H1 (cell line): ENCODE data around the gene CYYR1. TPM values are rescaled to one million over a fixed set of nuclear protein-coding genes. Genes with fewer than 3 reads are reported as not detected.

Source experiments
- CTCF ChIA-PET: fragments of 300-600 bp; sonication (Branson Sonifier 250); formaldehyde crosslinking; loops from one replicate; lab custom pipeline; 2021; ENCODE audit not compliant: partially characterized antibody; lab: Charles Lee
- POLR2A ChIA-PET: fragments of 300-600 bp; sonication (Branson Sonifier 250); formaldehyde crosslinking; loops from one replicate; lab custom pipeline; 2021; ENCODE audit warnings: inconsistent platforms; ENCODE audit not compliant: partially characterized antibody; lab: Charles Lee
- DNase-seq, 2 experiments: peaks; one replicate each; pipeline versions ENCODE4 v3.0.0 to v3.0.0-alpha.2; 2010 to 2022; ENCODE audit warnings: low spot score in 2 of 2, low read depth in 1 of 2, mixed read lengths in 1 of 2
- FAIRE-seq: peaks from 2 replicates; lab custom pipeline; 2011; peaks lifted over from hg19 to GRCh38; lab: Jason Lieb, UNC
- H2AFZ ChIP-seq: 2 replicates; pipeline ENCODE4 v1.8.1; 2012; ENCODE audit warnings: low read length, inconsistent platforms
- H2AK5ac ChIP-seq: 2 replicates; pipeline ENCODE4 v1.6.1; 2013; ENCODE audit warnings: low read depth, low read length
- H2BK120ac ChIP-seq: replicated peaks from 2 replicates; pipeline ENCODE3; 2013; ENCODE audit warnings: low read depth, low read length, inconsistent platforms
- H2BK12ac ChIP-seq: 2 replicates; pipeline ENCODE4 v1.6.1; 2013; ENCODE audit warnings: low read depth, low read length
- H2BK15ac ChIP-seq: 2 replicates; pipeline ENCODE4 v1.6.1; 2013; ENCODE audit warnings: low read length
- H2BK20ac ChIP-seq: 2 replicates; pipeline ENCODE4 v1.6.1; 2013; ENCODE audit warnings: low read length
- H2BK5ac ChIP-seq: 2 replicates; pipeline ENCODE4 v1.6.1; 2013; ENCODE audit warnings: low read depth, low read length
- H3K14ac ChIP-seq: 2 replicates; pipeline ENCODE4 v1.6.1; 2013; ENCODE audit warnings: inconsistent platforms; ENCODE audit not compliant: insufficient read length
- H3K18ac ChIP-seq: 2 replicates; pipeline ENCODE4 v1.6.1; 2013; ENCODE audit warnings: low read length; ENCODE audit errors: extremely low read depth
- H3K23ac ChIP-seq: 2 replicates; pipeline ENCODE4 v1.6.1; 2013; ENCODE audit warnings: inconsistent platforms; ENCODE audit not compliant: insufficient read length
- H3K23me2 ChIP-seq: 2 replicates; pipeline ENCODE4 v1.6.1; 2013; ENCODE audit warnings: low read depth, low read length
- H3K27ac ChIP-seq: 2 replicates; pipeline ENCODE4 v1.6.1; 2011; ENCODE audit warnings: low read depth, low read length, inconsistent platforms
- H3K27me3 ChIP-seq, 4 experiments: replicated peaks in 1 of 4; 1 replicate in 1 of 4; 2 replicates in 3 of 4; pipeline versions ENCODE4 v1.6.1 to v1.8.1; 2011 to 2013; ENCODE audit warnings: low read length in 3 of 4, mild to moderate bottlenecking in 3 of 4, inconsistent platforms in 2 of 4, mixed read lengths in 2 of 4, moderate library complexity in 1 of 4; ENCODE audit not compliant: control insufficient read depth in 3 of 4, insufficient read depth in 3 of 4; ENCODE audit errors: extremely low read depth in 1 of 4
- H3K36me3 ChIP-seq, 4 experiments: 2 replicates each; pipeline versions ENCODE4 v1.6.1 to v1.8.1; 2011 to 2013; ENCODE audit warnings: mild to moderate bottlenecking in 4 of 4, low read length in 3 of 4, moderate library complexity in 2 of 4, control low read depth in 1 of 4, inconsistent platforms in 1 of 4; ENCODE audit not compliant: insufficient read depth in 4 of 4, control insufficient read depth in 2 of 4
- H3K4ac ChIP-seq: replicated peaks from 2 replicates; pipeline ENCODE3; 2013; ENCODE audit warnings: low read length, low read depth, mixed read lengths, inconsistent platforms; ENCODE audit not compliant: insufficient read length
- H3K4me1 ChIP-seq, 4 experiments: replicated peaks in 1 of 4; 1 replicate in 1 of 4; 2 replicates in 3 of 4; pipeline versions ENCODE4 v1.6.1 to v1.8.1; 2011 to 2013; ENCODE audit warnings: low read length in 3 of 4, inconsistent platforms in 2 of 4, mixed read lengths in 1 of 4; ENCODE audit not compliant: insufficient read depth in 4 of 4, control insufficient read depth in 3 of 4
- H3K4me2 ChIP-seq, 2 experiments: 2 replicates each; pipeline versions ENCODE4 v1.6.1 to v1.8.1; 2011 to 2013; ENCODE audit warnings: low read depth in 2 of 2, low read length in 2 of 2, control low read depth in 1 of 2, inconsistent platforms in 1 of 2, mild to moderate bottlenecking in 1 of 2; ENCODE audit not compliant: insufficient read depth in 1 of 2
- H3K4me3 ChIP-seq, 4 experiments: fragments of 200-600, 300-600 bp in 1 of 4; sonication (generic), shearing (Covaris generic), sonication (Bioruptor Twin) in 1 of 4; 2 replicates each; pipeline versions ENCODE4 v1.5.1 to v1.8.1; 2011 to 2016; ENCODE audit warnings: low read length in 4 of 4, low read depth in 3 of 4, control low read depth in 2 of 4, inconsistent platforms in 2 of 4, mild to moderate bottlenecking in 2 of 4, mixed read lengths in 1 of 4, moderate library complexity in 1 of 4; ENCODE audit not compliant: insufficient read depth in 2 of 4; ENCODE audit errors: extremely low read depth in 1 of 4
- H3K56ac ChIP-seq: replicated peaks from 2 replicates; pipeline ENCODE3; 2013; ENCODE audit warnings: low read depth, mild to moderate bottlenecking, mixed read lengths, low read length, inconsistent platforms; ENCODE audit not compliant: insufficient read length
- H3K79me1 ChIP-seq: 2 replicates; pipeline ENCODE4 v1.6.1; 2013; ENCODE audit warnings: low read depth, low read length, control low read depth
- H3K79me2 ChIP-seq, 2 experiments: 2 replicates each; pipeline versions ENCODE4 v1.6.1 to v1.8.1; 2012 to 2013; ENCODE audit warnings: low read length in 2 of 2, mild to moderate bottlenecking in 2 of 2, inconsistent platforms in 1 of 2; ENCODE audit not compliant: insufficient read depth in 2 of 2, control insufficient read depth in 1 of 2
- H3K9ac ChIP-seq, 4 experiments: replicated peaks in 1 of 4; 1 replicate in 1 of 4; 2 replicates in 3 of 4; pipeline versions ENCODE4 v1.6.1 to v1.8.1; 2011 to 2013; ENCODE audit warnings: low read depth in 3 of 4, low read length in 3 of 4, control low read depth in 2 of 4, mild to moderate bottlenecking in 2 of 4, moderate library complexity in 2 of 4, inconsistent platforms in 1 of 4; ENCODE audit errors: extremely low read depth in 1 of 4
- H3K9me3 ChIP-seq, 2 experiments: 2 replicates each; pipeline versions ENCODE4 v1.6.1 to v1.8.1; 2012 to 2013; ENCODE audit warnings: mild to moderate bottlenecking in 2 of 2, moderate library complexity in 2 of 2, control low read depth in 1 of 2, inconsistent platforms in 1 of 2, low read depth in 1 of 2, low read length in 1 of 2, mixed read lengths in 1 of 2; ENCODE audit not compliant: insufficient read depth in 2 of 2
- H4K20me1 ChIP-seq, 2 experiments: replicated peaks in 1 of 2; 2 replicates each; pipeline versions ENCODE3 to v1.8.1; 2011 to 2013; ENCODE audit warnings: inconsistent platforms in 2 of 2, low read length in 2 of 2, mild to moderate bottlenecking in 1 of 2; ENCODE audit not compliant: insufficient read depth in 2 of 2, control insufficient read depth in 1 of 2
- H4K5ac ChIP-seq: 2 replicates; pipeline ENCODE4 v1.6.1; 2013; ENCODE audit warnings: low read length, low read depth, mixed read lengths, inconsistent platforms; ENCODE audit not compliant: insufficient read length
- H4K8ac ChIP-seq: 2 replicates; pipeline ENCODE4 v1.8.0; 2013; ENCODE audit warnings: mild to moderate bottlenecking, moderate library complexity, low read length, inconsistent platforms; ENCODE audit not compliant: insufficient read depth; ENCODE audit errors: extremely low read depth
- H4K91ac ChIP-seq: replicated peaks from 2 replicates; pipeline ENCODE3; 2013; ENCODE audit warnings: low read length, mixed read lengths, inconsistent platforms; ENCODE audit not compliant: insufficient read length
- CTBP2 ChIP-seq: IDR thresholded peaks from 2 replicates; pipeline ENCODE4 v1.7.0; 2011; ENCODE audit warnings: borderline replicate concordance, mild to moderate bottlenecking, moderate library complexity, mixed read lengths, low read length; ENCODE audit not compliant: insufficient read depth, insufficient read length
- HDAC2 ChIP-seq, 2 experiments: fragments of 300-600 bp in 1 of 2; sonication (generic) in 1 of 2; IDR thresholded peaks; 2 replicates each; pipeline ENCODE4 v1.6.1; 2011 to 2012; ENCODE audit warnings: low read depth in 2 of 2, low read length in 2 of 2, mild to moderate bottlenecking in 2 of 2, moderate library complexity in 2 of 2, borderline replicate concordance in 1 of 2, inconsistent platforms in 1 of 2
- NANOG ChIP-seq: IDR thresholded peaks from 2 replicates; pipeline ENCODE4 v1.6.1; 2011; ENCODE audit warnings: low read length, low read depth, mild to moderate bottlenecking, inconsistent platforms; ENCODE audit not compliant: insufficient read depth, poor library complexity, severe bottlenecking
- PHF8 ChIP-seq: fragments of 200-600 bp; sonication (generic); conservative IDR thresholded peaks from 2 replicates; pipeline ENCODE4 v1.7.1; 2012; ENCODE audit warnings: low read depth, mild to moderate bottlenecking, inconsistent platforms, low read length, moderate library complexity
- POU5F1 ChIP-seq: IDR thresholded peaks from 2 replicates; pipeline ENCODE4 v1.6.1; 2011; ENCODE audit warnings: low read depth, mild to moderate bottlenecking, low read length, moderate library complexity
- WGBS, 2 experiments: shearing (Covaris generic) in 1 of 2; methylation state at CpG; one replicate each; pipeline versions ENCODE4 v1.1.6 to v1.1.7; 2013 to 2015; ENCODE audit warnings: low lambda C conversion rate in 2 of 2, mixed read lengths in 2 of 2, inconsistent platforms in 1 of 2, low coverage in 1 of 2, missing lambda C conversion rate in 1 of 2; ENCODE audit not compliant: insufficient replicate concordance in 2 of 2, insufficient coverage in 1 of 2, insufficient read length in 1 of 2; ENCODE audit errors: extremely low coverage in 1 of 2, missing lambda C conversion rate in 1 of 2; 5-methylcytosine and 5-hydroxymethylcytosine counted together
- polyA plus RNA-seq, 7 experiments: library from polyadenylated mRNA; depleted of rRNA in 3 of 7; stranded (reverse) in 5 of 7; unstranded in 2 of 7; fragments of >200 nt in 5 of 7; fragments of 200-250 nt in 2 of 7; gene quantifications; 1 replicate in 5 of 7; 2 replicates in 1 of 7; 4 replicates in 1 of 7; pipeline versions ENCODE4 v1.2.1 to v1.2.3, GENCODE V29; 2011 to 2013; ENCODE audit warnings: missing spikeins in 2 of 7, mixed read lengths in 2 of 7
- total RNA-seq: library from RNA; stranded (reverse); fragmentation: NEBNext Ultra II Directional; extraction: Animal tissue kit (Norgen Biotek cat#: 25700); gene quantifications from 2 replicates; pipeline ENCODE4 v1.2.1, GENCODE V29; 2021

Gene CYYR1
- total and polyA plus RNA-seq, 2 of the 8 experiments (the other 6 are each of a cell fraction or from before 2014, with no cell fraction given), result 12.2 to 37.9 TPM

GRCh38 chr21:26512664-26513063, 60.4 kb downstream of the CYYR1 start:
- Histone ChIP-seq H3K79me2 (no peaks in the 10 kb centered on the region), H4K5ac (no peak overlapping the region), H3K23ac (no peak overlapping the region), H2AFZ (no peak overlapping the region), H4K8ac (no peak overlapping the region), H3K36me3 (no peaks in the 10 kb centered on the region), H4K91ac (no peak overlapping the region), H3K9ac (no peak overlapping the region), H3K27me3 (no peaks in the 10 kb centered on the region), H3K18ac (no peak overlapping the region), H3K4me1 (peaks cover 3 to 11% (median 8%) of the 10 kb centered on the region in 4 experiments; a peak in 6 of 7 replicates), H2BK20ac (no peak overlapping the region), H3K9me3 (no peaks in the 10 kb centered on the region), H3K4me3 (no peak overlapping the region), H3K4ac (no peak overlapping the region), H3K14ac (no peak overlapping the region), H2BK15ac (no peak overlapping the region), H3K23me2 (no peaks in the 10 kb centered on the region), H2BK120ac (no peak overlapping the region), H3K4me2 (peak overlapping the region in 1 of 2 experiments; percentile 66; a peak in 2 of 4 replicates), H2AK5ac (no peak overlapping the region), H3K56ac (no peak overlapping the region), H3K79me1 (no peaks in the 10 kb centered on the region), H3K27ac (no peak overlapping the region), H4K20me1 (peaks cover 0 to 2% of the 10 kb centered on the region in 2 experiments), H2BK12ac (no peak overlapping the region), H2BK5ac (no peak overlapping the region)
- POLR2A ChIA-PET, result interaction anchor here (0.6 kb wide), 1 partner anchor 116 kb away, joined by 3 read pairs; no protein-coding TSS in a partner anchor
- no peak for FAIRE-seq
- WGBS, 2 experiments, result 57% methylated on average over 5 of the region's 5 CpGs; no CpG with 5 or more reads in 1 of the 2 experiments
- TF ChIP-seq HDAC2 (IDR thresholded peaks at IDR 0.05; ENCODE audit: borderline replicate concordance in 1 of 2, low read depth in 2 of 2, low read length in 2 of 2) (no peak), CTBP2 (no peak), NANOG (no peak), PHF8 (no peak), POU5F1 (peak; percentile 85)
- DNase-seq, result no peak
- CTCF ChIA-PET, result no interaction called here
